GM12878 (cell line): ENCODE results near the gene RPS8. TPM values are rescaled to one million over a fixed set of nuclear protein-coding genes. Genes with fewer than 3 reads are reported as not detected.

Source experiments
- CHD2 ChIP-seq: IDR thresholded peaks from 2 replicates; pipeline ENCODE4 v1.6.1; 2011; ENCODE audit warnings: low read depth, low read length, improper control_type of control experiment, borderline replicate concordance
- CREM ChIP-seq: IDR thresholded peaks from 2 replicates; pipeline ENCODE4 v1.6.1; 2014; ENCODE audit warnings: antibody characterized with exemption, low read depth
- EP300 ChIP-seq, 2 experiments: fragments of 150-350 bp in 1 of 2; IDR thresholded peaks; 2 replicates each; pipeline ENCODE4 v1.6.1; 2011 to 2012; ENCODE audit warnings: low read depth in 2 of 2, low read length in 2 of 2, borderline replicate concordance in 1 of 2, improper control_type of control experiment in 1 of 2, inconsistent platforms in 1 of 2; ENCODE audit not compliant: control insufficient read depth in 1 of 2
- ESRRA ChIP-seq: IDR thresholded peaks from 2 replicates; pipeline ENCODE4 v1.6.1; 2012; ENCODE audit warnings: mild to moderate bottlenecking, low read length, improper control_type of control experiment
- JUND ChIP-seq: IDR thresholded peaks from 2 replicates; pipeline ENCODE4 v1.6.1; 2012; ENCODE audit warnings: low read depth, mild to moderate bottlenecking, low read length, improper control_type of control experiment, moderate library complexity
- KLF5 ChIP-seq: fragments of 450-650 bp; IDR thresholded peaks from 2 replicates; pipeline ENCODE4 v1.6.1; 2014; ENCODE audit warnings: mild to moderate bottlenecking; ENCODE audit not compliant: partially characterized antibody
- MYB ChIP-seq: fragments of 150-350 bp; IDR thresholded peaks from 2 replicates; pipeline ENCODE4 v1.6.1; 2014; ENCODE audit warnings: mild to moderate bottlenecking, low read depth, low read length, borderline replicate concordance
- RCOR1 ChIP-seq: conservative IDR thresholded peaks from 2 replicates; pipeline ENCODE4 v1.6.1; 2012; ENCODE audit warnings: low read depth, low read length, improper control_type of control experiment
- REST ChIP-seq: IDR thresholded peaks from 2 replicates; pipeline ENCODE4 v1.6.1; 2012; ENCODE audit warnings: mild to moderate bottlenecking, low read depth, low read length
- SIX5 ChIP-seq: IDR thresholded peaks from 2 replicates; pipeline ENCODE4 v1.6.1; 2011; ENCODE audit warnings: mild to moderate bottlenecking, low read depth, low read length, moderate library complexity; ENCODE audit not compliant: severe bottlenecking
- USF1 ChIP-seq: IDR thresholded peaks from 2 replicates; pipeline ENCODE4 v1.6.1; 2011; ENCODE audit warnings: borderline replicate concordance, low read depth, mild to moderate bottlenecking, moderate library complexity, mixed read lengths, low read length; ENCODE audit not compliant: insufficient read depth; ENCODE audit errors: extremely low read length
- ZBED1 ChIP-seq: IDR thresholded peaks from 2 replicates; pipeline ENCODE4 v1.6.1; 2016; ENCODE audit warnings: borderline replicate concordance
- ZNF274 ChIP-seq: IDR thresholded peaks from one replicate; pipeline ENCODE4 v1.8.0; 2011; ENCODE audit not compliant: insufficient read length, insufficient read depth
- ZSCAN29 ChIP-seq: fragments of 450-650 bp; IDR thresholded peaks from 2 replicates; pipeline ENCODE4 v1.6.1; 2017; ENCODE audit warnings: mild to moderate bottlenecking, moderate library complexity
- polyA plus RNA-seq, 11 experiments: library from polyadenylated mRNA; depleted of rRNA in 4 of 11; unstranded in 6 of 11; stranded (reverse) in 5 of 11; fragments of >200 nt; fragmentation: Nextera tagmentation in 4 of 11; fragmentation: Illumina TruSeq in 1 of 11; extraction: Ambion mirVana in 4 of 11; extraction: Trizol in 1 of 11; gene quantifications; 1 replicate in 1 of 11; 2 replicates in 10 of 11; pipeline versions ENCODE4 v1.2.1 to v1.2.3, GENCODE V29; 2011 to 2016; ENCODE audit warnings: inconsistent platforms in 2 of 11, missing spikeins in 2 of 11, low read depth in 1 of 11
- total RNA-seq, 4 experiments: library from RNA; depleted of rRNA in 3 of 4; stranded (reverse); fragments of >200 nt in 3 of 4; fragmentation: Illumina TruSeq in 1 of 4; extraction: Trizol in 1 of 4; gene quantifications; 2 replicates each; pipeline versions ENCODE4 v1.2.1 to v1.2.3, GENCODE V29; 2013 to 2021
- TF ChIP-seq, protein P1 (sequence below): fragments of 450-650 bp; IDR thresholded peaks from 2 replicates; pipeline ENCODE4 v1.6.1; 2018; ENCODE audit warnings: mild to moderate bottlenecking, low read depth, moderate library complexity; ENCODE audit not compliant: partially characterized antibody
- TF ChIP-seq, protein P2 (sequence below): fragments of 450-650 bp; formaldehyde crosslinking; IDR thresholded peaks from 2 replicates; pipeline ENCODE4 v1.4.0; 2022; ENCODE audit warnings: mild to moderate bottlenecking, moderate library complexity

RPS8 gene
- total and polyA plus RNA-seq, 10 of the 15 experiments (the other 5 are each of a cell fraction or from before 2014, with no cell fraction given): 1,296 to 3,461 (median 2,877) TPM

DNA sequence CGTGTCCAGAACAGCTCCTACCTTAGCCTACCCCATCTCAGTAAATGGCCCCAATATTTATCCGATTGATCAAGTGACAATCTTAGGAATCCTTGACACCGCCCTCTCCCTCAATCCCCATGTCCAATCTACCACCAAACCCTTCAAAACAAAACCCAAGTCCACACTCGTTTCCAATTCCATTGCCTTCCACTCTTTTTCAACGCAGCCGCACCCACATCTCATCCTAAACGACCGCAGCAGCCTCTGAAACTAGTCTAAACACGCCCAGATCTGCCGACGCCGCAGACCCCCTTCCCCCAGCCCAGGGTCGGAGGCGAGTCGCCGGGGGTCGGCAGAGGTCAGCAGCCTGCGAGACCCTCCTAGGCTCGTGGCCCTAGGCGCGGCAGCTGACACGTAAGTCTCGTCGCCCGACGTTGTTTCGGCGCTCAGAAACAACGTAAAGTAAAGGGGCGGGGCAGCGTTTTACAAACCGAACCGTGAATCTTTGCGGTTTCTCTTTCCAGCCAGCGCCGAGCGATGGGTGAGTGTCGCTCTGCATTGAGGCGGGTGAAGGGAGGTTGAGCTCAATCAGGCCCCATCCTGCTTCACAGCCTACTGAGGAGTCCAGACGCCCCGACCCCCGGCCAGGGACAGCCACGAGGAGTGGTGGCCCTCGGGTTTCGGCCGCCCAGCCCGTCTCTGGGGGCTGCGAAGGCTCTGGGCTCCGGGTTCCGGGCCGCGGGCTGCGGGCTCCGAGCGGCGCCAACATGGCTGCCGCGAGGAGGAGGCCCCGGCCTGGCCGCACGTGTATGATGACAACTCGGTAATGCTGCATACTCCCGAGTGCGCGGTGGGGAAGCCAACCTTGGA, at the start of gene RPS8 (continued):
- TF ChIP-seq MYB (0 out of 2 replicates have a peak, but pooled peaks have one; percentile 61), USF1 (peak; percentile 14), ZNF274 (no peak), KLF5 (peak; percentile 87), RCOR1 (no peak), ZSCAN29 (peak; percentile 79; the same call in 1 of the 2 replicates), CREM (peak; percentile 100), REST (peak; percentile 26; the same call in 1 of the 2 replicates), CHD2 (peak; percentile 66), SIX5 (peak; percentile 42), JUND (no peak), ESRRA (peak; percentile 47; the same call in 1 of the 2 replicates), ZBED1 (peak; percentile 90), EP300 (IDR thresholded peaks at IDR 0.05; ENCODE audit: borderline replicate concordance in 1 of 2, control insufficient read depth in 1 of 2, low read depth in 2 of 2, low read length in 2 of 2) (no peak)
- TF ChIP-seq, protein P1, sequence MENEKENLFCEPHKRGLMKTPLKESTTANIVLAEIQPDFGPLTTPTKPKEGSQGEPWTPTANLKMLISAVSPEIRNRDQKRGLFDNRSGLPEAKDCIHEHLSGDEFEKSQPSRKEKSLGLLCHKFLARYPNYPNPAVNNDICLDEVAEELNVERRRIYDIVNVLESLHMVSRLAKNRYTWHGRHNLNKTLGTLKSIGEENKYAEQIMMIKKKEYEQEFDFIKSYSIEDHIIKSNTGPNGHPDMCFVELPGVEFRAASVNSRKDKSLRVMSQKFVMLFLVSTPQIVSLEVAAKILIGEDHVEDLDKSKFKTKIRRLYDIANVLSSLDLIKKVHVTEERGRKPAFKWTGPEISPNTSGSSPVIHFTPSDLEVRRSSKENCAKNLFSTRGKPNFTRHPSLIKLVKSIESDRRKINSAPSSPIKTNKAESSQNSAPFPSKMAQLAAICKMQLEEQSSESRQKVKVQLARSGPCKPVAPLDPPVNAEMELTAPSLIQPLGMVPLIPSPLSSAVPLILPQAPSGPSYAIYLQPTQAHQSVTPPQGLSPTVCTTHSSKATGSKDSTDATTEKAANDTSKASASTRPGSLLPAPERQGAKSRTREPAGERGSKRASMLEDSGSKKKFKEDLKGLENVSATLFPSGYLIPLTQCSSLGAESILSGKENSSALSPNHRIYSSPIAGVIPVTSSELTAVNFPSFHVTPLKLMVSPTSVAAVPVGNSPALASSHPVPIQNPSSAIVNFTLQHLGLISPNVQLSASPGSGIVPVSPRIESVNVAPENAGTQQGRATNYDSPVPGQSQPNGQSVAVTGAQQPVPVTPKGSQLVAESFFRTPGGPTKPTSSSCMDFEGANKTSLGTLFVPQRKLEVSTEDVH: peak; percentile 44
- TF ChIP-seq, protein P2, sequence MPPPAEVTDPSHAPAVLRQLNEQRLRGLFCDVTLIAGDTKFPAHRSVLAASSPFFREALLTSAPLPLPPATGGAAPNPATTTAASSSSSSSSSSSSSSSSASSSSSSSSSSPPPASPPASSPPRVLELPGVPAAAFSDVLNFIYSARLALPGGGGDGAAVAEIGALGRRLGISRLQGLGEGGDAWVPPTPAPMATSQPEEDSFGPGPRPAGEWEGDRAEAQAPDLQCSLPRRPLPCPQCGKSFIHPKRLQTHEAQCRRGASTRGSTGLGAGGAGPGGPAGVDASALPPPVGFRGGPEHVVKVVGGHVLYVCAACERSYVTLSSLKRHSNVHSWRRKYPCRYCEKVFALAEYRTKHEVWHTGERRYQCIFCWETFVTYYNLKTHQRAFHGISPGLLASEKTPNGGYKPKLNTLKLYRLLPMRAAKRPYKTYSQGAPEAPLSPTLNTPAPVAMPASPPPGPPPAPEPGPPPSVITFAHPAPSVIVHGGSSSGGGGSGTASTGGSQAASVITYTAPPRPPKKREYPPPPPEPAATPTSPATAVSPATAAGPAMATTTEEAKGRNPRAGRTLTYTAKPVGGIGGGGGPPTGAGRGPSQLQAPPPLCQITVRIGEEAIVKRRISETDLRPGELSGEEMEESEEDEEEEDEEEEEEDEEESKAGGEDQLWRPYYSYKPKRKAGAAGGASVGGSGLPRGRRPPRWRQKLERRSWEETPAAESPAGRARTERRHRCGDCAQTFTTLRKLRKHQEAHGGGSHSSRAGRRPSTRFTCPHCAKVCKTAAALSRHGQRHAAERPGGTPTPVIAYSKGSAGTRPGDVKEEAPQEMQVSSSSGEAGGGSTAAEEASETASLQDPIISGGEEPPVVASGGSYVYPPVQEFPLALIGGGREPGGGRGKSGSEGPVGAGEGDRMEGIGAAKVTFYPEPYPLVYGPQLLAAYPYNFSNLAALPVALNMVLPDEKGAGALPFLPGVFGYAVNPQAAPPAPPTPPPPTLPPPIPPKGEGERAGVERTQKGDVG: no peak
